ENCODE measurements around the gene CEP57.
A peak's percentile ranks its signal among the peaks of the same experiment; 100 is the strongest.

CEP57 gene

DNA sequence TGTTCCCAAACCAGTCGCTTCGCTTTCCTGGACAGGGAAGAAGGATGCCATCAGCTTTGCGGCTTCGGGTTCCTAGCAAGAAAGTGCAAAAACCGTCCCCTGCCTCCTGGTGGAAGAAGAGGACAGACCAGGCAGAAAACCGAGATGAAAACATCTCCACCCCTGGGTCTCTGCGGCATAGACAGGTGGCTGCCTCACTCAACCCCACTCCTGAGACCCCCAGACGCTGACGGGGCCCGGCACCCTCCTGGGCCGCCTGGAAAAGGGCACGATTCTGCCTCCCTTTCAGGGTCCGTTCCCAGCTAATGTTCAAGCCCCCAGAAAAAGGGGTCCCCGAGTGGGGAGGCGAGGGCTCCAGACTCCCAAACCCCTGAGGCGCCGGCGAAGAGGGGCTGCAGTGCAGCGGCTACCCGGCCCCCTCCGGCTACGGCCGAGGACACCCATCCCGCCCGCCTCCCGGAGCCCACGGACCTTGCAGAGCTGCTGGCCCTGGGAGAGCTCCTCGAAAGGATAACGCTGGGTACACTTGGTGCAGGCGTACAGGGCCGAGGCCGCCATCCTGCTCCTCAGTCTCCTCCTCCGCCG is 1.3 kb upstream of the CEP57 start:
- H2AFZ ChIP-seq (ENCODE audit: low read depth, low read length), result peak overlapping the region; percentile 46; the same call in 1 of the 2 replicates
- peaks cover 22% of the 10 kb centered on the region for H3K36me3 ChIP-seq (replicated peaks; ENCODE audit: low read depth, low read length)
- H3K27ac ChIP-seq (ENCODE audit: low read length), result peak overlapping the region; percentile 92
- no peaks in the 10 kb centered on the region for H3K27me3 ChIP-seq (ENCODE audit: low read depth, low read length)
- peak overlapping the region; percentile 94 for H3K4me3 ChIP-seq (ENCODE audit: low read length)
- H4K20me1 ChIP-seq (ENCODE audit: insufficient read depth, low read length), result peaks cover 20% of the 10 kb centered on the region
- H3K4me1 ChIP-seq (ENCODE audit: low read length), result peaks cover 17% of the 10 kb centered on the region
- peaks cover 55% of the 10 kb centered on the region for H3K79me2 ChIP-seq (ENCODE audit: low read length)
- no peaks in the 10 kb centered on the region for H3K9me3 ChIP-seq (ENCODE audit: insufficient read depth, low read length)
- TF ChIP-seq EZH2phosphoT487 (IDR thresholded peaks at IDR 0.05; ENCODE audit: low read depth), result no peak
- TF ChIP-seq, protein P1, sequence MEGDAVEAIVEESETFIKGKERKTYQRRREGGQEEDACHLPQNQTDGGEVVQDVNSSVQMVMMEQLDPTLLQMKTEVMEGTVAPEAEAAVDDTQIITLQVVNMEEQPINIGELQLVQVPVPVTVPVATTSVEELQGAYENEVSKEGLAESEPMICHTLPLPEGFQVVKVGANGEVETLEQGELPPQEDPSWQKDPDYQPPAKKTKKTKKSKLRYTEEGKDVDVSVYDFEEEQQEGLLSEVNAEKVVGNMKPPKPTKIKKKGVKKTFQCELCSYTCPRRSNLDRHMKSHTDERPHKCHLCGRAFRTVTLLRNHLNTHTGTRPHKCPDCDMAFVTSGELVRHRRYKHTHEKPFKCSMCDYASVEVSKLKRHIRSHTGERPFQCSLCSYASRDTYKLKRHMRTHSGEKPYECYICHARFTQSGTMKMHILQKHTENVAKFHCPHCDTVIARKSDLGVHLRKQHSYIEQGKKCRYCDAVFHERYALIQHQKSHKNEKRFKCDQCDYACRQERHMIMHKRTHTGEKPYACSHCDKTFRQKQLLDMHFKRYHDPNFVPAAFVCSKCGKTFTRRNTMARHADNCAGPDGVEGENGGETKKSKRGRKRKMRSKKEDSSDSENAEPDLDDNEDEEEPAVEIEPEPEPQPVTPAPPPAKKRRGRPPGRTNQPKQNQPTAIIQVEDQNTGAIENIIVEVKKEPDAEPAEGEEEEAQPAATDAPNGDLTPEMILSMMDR (IDR thresholded peaks at IDR 0.05; ENCODE audit: low read depth, low read length), result no peak
- H3K4me2 ChIP-seq (ENCODE audit: low read length), result peak overlapping the region; percentile 89
- H3K9ac ChIP-seq (ENCODE audit: low read length), result peak overlapping the region; percentile 93

DNA sequence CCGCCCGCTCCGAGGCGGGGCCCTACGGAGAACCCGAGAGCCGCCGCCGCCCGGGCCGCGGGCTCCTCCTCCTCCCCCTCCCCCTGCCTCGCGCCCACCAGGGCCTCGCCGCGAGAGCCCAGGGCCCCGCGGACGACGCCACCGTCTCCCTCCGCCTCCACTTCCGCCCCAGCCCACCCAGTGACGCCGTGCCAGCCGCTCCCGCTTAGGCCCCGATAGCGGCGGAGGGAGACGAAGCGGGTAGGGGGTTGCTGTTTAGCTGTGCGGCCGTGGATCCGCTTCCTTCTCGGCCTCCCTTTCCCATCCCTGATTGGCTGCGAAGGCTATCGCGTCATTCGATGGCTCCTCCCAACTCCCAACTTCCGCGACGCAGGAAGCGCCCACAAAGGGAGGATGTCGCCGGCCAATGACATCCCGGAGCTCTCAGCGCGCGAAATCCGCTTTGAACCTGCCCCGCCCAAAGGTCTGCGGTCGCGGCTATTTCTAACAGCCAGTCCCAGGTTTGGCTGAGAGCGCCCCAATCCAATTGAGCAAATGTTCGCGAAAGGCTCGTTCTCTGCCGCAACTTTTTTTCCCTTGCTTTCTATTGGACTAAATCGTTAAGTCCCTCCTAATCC is 684 bp upstream of the CEP57 start, which contains the start of gene FAM76B:
FAM76B (minus strand) TSS at position 277 of the 617 bp plus-strand sequence. CDS start 304 bp downstream, outside the sequence.
- H3K9me3 ChIP-seq (ENCODE audit: insufficient read depth, low read length), result no peaks in the 10 kb centered on the region
- H3K4me2 ChIP-seq (ENCODE audit: low read length), result peak within 1 kb of the TSS; percentile 94
- peaks cover 17% of the 10 kb centered on the region for H3K4me1 ChIP-seq (ENCODE audit: low read length)
- no peaks in the 10 kb centered on the region for H3K27me3 ChIP-seq (ENCODE audit: low read depth, low read length)
- peaks cover 61% of the 10 kb centered on the region for H3K79me2 ChIP-seq (ENCODE audit: low read length)
- H3K36me3 ChIP-seq (replicated peaks; ENCODE audit: low read depth, low read length), result peaks cover 19% of the 10 kb centered on the region
- peak within 1 kb of the TSS; percentile 92 for H3K27ac ChIP-seq (ENCODE audit: low read length)
- TF ChIP-seq EZH2phosphoT487 (IDR thresholded peaks at IDR 0.05; ENCODE audit: low read depth), result no peak
- TF ChIP-seq, protein P1 (IDR thresholded peaks at IDR 0.05; ENCODE audit: low read depth, low read length), result no peak
- H3K4me3 ChIP-seq (ENCODE audit: low read length), result peak within 1 kb of the TSS; percentile 94
- peak within 1 kb of the TSS; percentile 93 for H3K9ac ChIP-seq (ENCODE audit: low read length)
- peaks cover 25% of the 10 kb centered on the region for H4K20me1 ChIP-seq (ENCODE audit: insufficient read depth, low read length)
- H2AFZ ChIP-seq (ENCODE audit: low read depth, low read length), result peak within 1 kb of the TSS; percentile 52; the same call in 1 of the 2 replicates

DNA sequence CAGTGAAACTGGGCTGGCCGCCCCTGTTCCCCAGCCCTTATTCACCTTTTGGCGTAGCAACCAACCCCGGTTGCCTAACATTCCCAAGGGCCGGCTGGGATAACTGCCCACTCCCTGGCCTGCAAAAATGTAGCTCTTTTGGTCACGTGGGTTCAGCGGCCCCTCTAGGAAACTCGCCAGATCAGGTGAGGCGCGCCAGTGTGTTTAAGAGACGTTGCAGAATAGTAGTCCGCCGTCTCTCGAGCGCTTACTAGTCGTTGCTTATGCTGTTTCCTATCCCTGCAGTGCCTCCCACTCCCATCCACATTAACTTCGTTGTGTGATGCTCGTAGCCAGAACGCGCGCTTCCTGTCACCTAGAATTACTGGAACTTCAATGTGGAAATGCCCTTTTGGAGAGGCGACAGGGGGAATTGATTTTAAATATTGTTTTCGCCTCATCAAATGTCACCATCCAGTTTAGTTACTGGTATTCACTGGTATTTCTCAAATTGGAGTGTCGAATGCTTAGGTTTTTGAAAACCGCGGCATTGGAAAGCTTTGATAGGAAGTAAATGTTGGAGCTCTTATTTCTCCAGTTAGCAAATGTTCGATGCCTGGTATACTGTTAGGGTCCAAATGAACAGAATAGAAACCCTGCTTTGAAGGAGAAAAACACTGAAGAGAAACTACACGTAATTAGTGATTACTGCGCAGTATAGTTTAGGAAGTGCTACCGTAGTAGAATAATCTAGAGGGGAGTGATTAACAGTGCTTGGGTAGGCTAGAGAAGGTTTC is 823 bp downstream of the CEP57 start:
- no peak for TF ChIP-seq EZH2phosphoT487 (IDR thresholded peaks at IDR 0.05; ENCODE audit: low read depth)
- TF ChIP-seq, protein P1 (IDR thresholded peaks at IDR 0.05; ENCODE audit: low read depth, low read length), result no peak
- Histone ChIP-seq H3K4me2 (ENCODE audit: low read length) (peak overlapping the region; percentile 94), H3K4me3 (ENCODE audit: low read length) (peak overlapping the region; percentile 94), H3K4me1 (ENCODE audit: low read length) (peaks cover 17% of the 10 kb centered on the region), H4K20me1 (ENCODE audit: insufficient read depth, low read length) (peaks cover 29% of the 10 kb centered on the region), H3K9me3 (ENCODE audit: insufficient read depth, low read length) (no peaks in the 10 kb centered on the region), H3K79me2 (ENCODE audit: low read length) (peaks cover 75% of the 10 kb centered on the region), H2AFZ (ENCODE audit: low read depth, low read length) (peak overlapping the region; percentile 52; the same call in 1 of the 2 replicates), H3K27ac (ENCODE audit: low read length) (peak overlapping the region; percentile 92), H3K27me3 (ENCODE audit: low read depth, low read length) (no peaks in the 10 kb centered on the region), H3K9ac (ENCODE audit: low read length) (peak overlapping the region; percentile 93), H3K36me3 (replicated peaks; ENCODE audit: low read depth, low read length) (peaks cover 5% of the 10 kb centered on the region)

DNA sequence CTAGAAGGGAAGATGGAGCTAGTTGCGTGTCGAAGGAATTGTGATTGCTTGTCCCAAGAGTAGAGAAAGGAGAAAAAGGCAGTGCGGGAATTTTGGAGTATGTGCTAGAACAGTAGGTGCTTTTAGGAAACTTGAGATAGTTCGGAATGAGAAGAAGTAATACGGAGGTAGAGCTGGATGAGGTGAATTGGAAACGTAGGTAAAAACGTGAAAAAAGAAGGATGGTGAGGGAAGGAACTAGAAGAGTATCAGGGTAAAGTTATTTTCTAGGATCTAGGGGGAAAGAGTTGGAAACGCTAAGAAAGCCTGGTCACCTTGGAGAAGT is 1.4 kb downstream of the CEP57 start:
- TF ChIP-seq, protein P1 (IDR thresholded peaks at IDR 0.05; ENCODE audit: low read depth, low read length), result no peak
- no peak for TF ChIP-seq EZH2phosphoT487 (IDR thresholded peaks at IDR 0.05; ENCODE audit: low read depth)
- H3K4me3 ChIP-seq (ENCODE audit: low read length), result peak overlapping the region; percentile 94
- H3K27ac ChIP-seq (ENCODE audit: low read length), result no peak overlapping the region
- peaks cover 17% of the 10 kb centered on the region for H3K4me1 ChIP-seq (ENCODE audit: low read length)
- H3K4me2 ChIP-seq (ENCODE audit: low read length), result peak overlapping the region; percentile 94
- H3K36me3 ChIP-seq (replicated peaks; ENCODE audit: low read depth, low read length), result no peaks in the 10 kb centered on the region
- no peak overlapping the region for H2AFZ ChIP-seq (ENCODE audit: low read depth, low read length)
- peaks cover 80% of the 10 kb centered on the region for H3K79me2 ChIP-seq (ENCODE audit: low read length)
- no peaks in the 10 kb centered on the region for H3K9me3 ChIP-seq (ENCODE audit: insufficient read depth, low read length)
- peaks cover 29% of the 10 kb centered on the region for H4K20me1 ChIP-seq (ENCODE audit: insufficient read depth, low read length)
- peak overlapping the region; percentile 93 for H3K9ac ChIP-seq (ENCODE audit: low read length)
- H3K27me3 ChIP-seq (ENCODE audit: low read depth, low read length), result no peaks in the 10 kb centered on the region

Measured in OCI-LY3 (cell line).